Measurements from ENCODE around the gene ABCE1. TPM values are rescaled to one million over a fixed set of nuclear protein-coding genes. Genes with fewer than 3 reads are reported as not detected.
A peak's percentile ranks its signal among the peaks of the same experiment; 100 is the strongest.

Gene ABCE1
- total RNA-seq, 1 experiment from 2014 or later: 73.7 TPM

GRCh38 chr4:145176641-145177432, 78.7 kb downstream of the ABCE1 start:
- CTCF ChIA-PET: no interaction called here
- H3K4me1 ChIP-seq (ENCODE audit: control insufficient read depth, insufficient read depth, low read length): peaks cover 7% of the 10 kb centered on the region
- TF ChIP-seq TCF7L2 (IDR thresholded peaks at IDR 0.05; ENCODE audit: low read depth, low read length): no peak
- no peak for TF ChIP-seq SIN3A (IDR thresholded peaks at IDR 0.05; ENCODE audit: borderline replicate concordance, insufficient read depth, low read depth, low read length)
- no peak for TF ChIP-seq POLR2AphosphoS5 (IDR thresholded peaks at IDR 0.05; ENCODE audit: low read depth, low read length)
- TF ChIP-seq REST (IDR thresholded peaks at IDR 0.05; ENCODE audit: insufficient read depth in 1 of 2, low read depth in 2 of 2, low read length in 1 of 2): no peak
- no peak for TF ChIP-seq CTCF (IDR thresholded peaks at IDR 0.05)
- no peaks in the 10 kb centered on the region for H3K27me3 ChIP-seq (ENCODE audit: control insufficient read depth, insufficient read depth, low read length)
- H3K36me3 ChIP-seq (ENCODE audit: control insufficient read depth, insufficient read depth, low read length): peaks cover 3% of the 10 kb centered on the region; the same call in 1 of the 2 replicates
- no peaks in the 10 kb centered on the region for H3K9me3 ChIP-seq (ENCODE audit: control insufficient read depth, insufficient read depth, low read depth, low read length)
- ATAC-seq: no peak
- intact Hi-C loops (cut with micrococcal nuclease; ENCODE audit: unreplicated experiment): no loop called here
- DNase-seq (ENCODE audit: low read depth, low spot score): no peak
- peak overlapping the region; percentile 84; the same call in 1 of the 2 replicates for H3K27ac ChIP-seq (ENCODE audit: low read length)
- BruUV-seq (replicated peaks): no TSS peak
- in situ Hi-C loops (cut with HindIII; ENCODE audit: low pct_unique_long_range_greater_than_20kb, low sequenced_read_pairs): no loop called here
- H3K4me3 ChIP-seq (ENCODE audit: low read depth in 2 of 2, low read length in 2 of 2): peak overlapping the region in 1 of 2 experiments; percentile 73; a peak in 3 of 4 replicates
- POLR2A ChIA-PET: interaction anchor here (1.0 kb wide), 1 partner anchor 9 kb away, joined by 12 read pairs; no protein-coding TSS in a partner anchor

DNA sequence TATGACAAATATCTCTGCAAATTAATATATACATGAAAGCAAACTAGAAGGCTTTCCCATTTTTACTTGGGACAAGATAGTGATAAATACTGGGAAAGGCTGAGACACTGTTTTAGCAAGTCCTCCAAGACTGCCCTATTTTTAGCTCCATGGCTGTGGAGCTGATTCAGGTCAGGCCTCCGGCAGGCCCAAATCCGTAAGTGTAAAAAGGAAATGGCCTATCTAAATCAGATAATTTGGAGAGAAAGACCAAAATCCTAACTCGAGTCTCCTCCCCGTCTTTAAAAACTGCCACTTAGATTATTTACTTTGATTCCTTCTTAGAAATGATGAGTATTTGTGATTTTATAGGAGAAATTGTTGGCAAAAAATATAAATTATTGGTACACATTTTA, 79.4 kb downstream of the ABCE1 start:
- ATAC-seq (no peak), DNase-seq (ENCODE audit: low read depth, low spot score) (no peak)
- intact Hi-C loops (cut with micrococcal nuclease; ENCODE audit: unreplicated experiment): no loop called here
- Histone ChIP-seq H3K9me3 (ENCODE audit: control insufficient read depth, insufficient read depth, low read depth, low read length) (no peaks in the 10 kb centered on the region), H3K27ac (ENCODE audit: low read length) (peak overlapping the region; percentile 84), H3K4me3 (ENCODE audit: low read depth in 2 of 2, low read length in 2 of 2) (peak overlapping the region; percentile 71 to 73), H3K36me3 (ENCODE audit: control insufficient read depth, insufficient read depth, low read length) (peaks cover 3% of the 10 kb centered on the region; the same call in 1 of the 2 replicates), H3K4me1 (ENCODE audit: control insufficient read depth, insufficient read depth, low read length) (peaks cover 7% of the 10 kb centered on the region), H3K27me3 (ENCODE audit: control insufficient read depth, insufficient read depth, low read length) (no peaks in the 10 kb centered on the region)
- in situ Hi-C loops (cut with HindIII; ENCODE audit: low pct_unique_long_range_greater_than_20kb, low sequenced_read_pairs): no loop called here
- no peak for TF ChIP-seq REST (IDR thresholded peaks at IDR 0.05; ENCODE audit: insufficient read depth in 1 of 2, low read depth in 2 of 2, low read length in 1 of 2)
- TF ChIP-seq CTCF (IDR thresholded peaks at IDR 0.05): no peak
- TF ChIP-seq TCF7L2 (IDR thresholded peaks at IDR 0.05; ENCODE audit: low read depth, low read length): no peak
- TF ChIP-seq POLR2AphosphoS5 (IDR thresholded peaks at IDR 0.05; ENCODE audit: low read depth, low read length): no peak
- TF ChIP-seq SIN3A (IDR thresholded peaks at IDR 0.05; ENCODE audit: borderline replicate concordance, insufficient read depth, low read depth, low read length): no peak
- BruUV-seq (replicated peaks): no TSS peak
- ChIA-PET POLR2A (interaction anchor here (1.0 kb wide), 1 partner anchor 10 kb away, joined by 12 read pairs; no protein-coding TSS in a partner anchor), CTCF (no interaction called here)

Measured in Panc1 (cell line).